Measurements from ENCODE around the gene BMP4.

- TF ChIP-seq CTCF (IDR thresholded peaks at IDR 0.05 in 8 of 11, conservative IDR thresholded peaks at IDR 0.05 in 3 of 11) (no peak), POLR2A (IDR thresholded peaks at IDR 0.05) (no peak)
These were observed 12.7 kb upstream of the BMP4 start for GRCh38 chr14:53969326-53969725.
